Esophagus squamous epithelium (tissue), 5 donors: Measurements from ENCODE around the gene CHST2. TPM values are rescaled to one million over a fixed set of nuclear protein-coding genes. Genes with fewer than 3 reads are reported as not detected.

Source experiments
- DNase-seq: peaks from one replicate; lab custom pipeline; 2025; lab: John Stamatoyannopoulos, UW
- H3K27ac ChIP-seq, 4 donors: fragments of 200-600 bp; sonication (generic); one replicate each; pipeline ENCODE4 v1.5.1; 2016 to 2019; ENCODE audit warnings: mild to moderate bottlenecking in 1 of 4
- H3K27me3 ChIP-seq, 4 donors: fragments of 200-600 bp; sonication (generic); 1 replicate in 3 of 4; 2 replicates in 1 of 4; pipeline versions ENCODE4 v1.5.1 to v1.6.0; 2017 to 2021; ENCODE audit warnings: antibody characterized with exemption in 1 of 4
- H3K36me3 ChIP-seq, 3 donors: fragments of 200-600 bp; sonication (generic); one replicate each; pipeline ENCODE4 v1.5.1; 2016 to 2019
- H3K4me1 ChIP-seq, 3 donors: fragments of 200-600 bp; sonication (generic); one replicate each; pipeline ENCODE4 v1.5.1; 2017 to 2019
- H3K4me3 ChIP-seq, 4 donors: fragments of 200-600 bp; sonication (generic); 1 replicate in 3 of 4; 2 replicates in 1 of 4; pipeline ENCODE4 v1.5.1; 2016 to 2019; ENCODE audit warnings: mild to moderate bottlenecking in 2 of 4, moderate library complexity in 1 of 4
- H3K9me3 ChIP-seq, 3 donors: fragments of 200-600 bp; sonication (generic); one replicate each; pipeline ENCODE4 v1.5.1; 2016 to 2019
- CTCF ChIP-seq, 6 experiments: fragments of 450-650 bp in 4 of 6; fragments of 200-600 bp in 2 of 6; sonication (generic) in 2 of 6; IDR thresholded peaks; one replicate each; pipeline ENCODE4 v1.5.1; 2016 to 2019; ENCODE audit warnings: antibody characterized with exemption in 6 of 6, mild to moderate bottlenecking in 4 of 6, moderate library complexity in 4 of 6
- POLR2A ChIP-seq, 4 donors: fragments of 450-650 bp; IDR thresholded peaks; one replicate each; pipeline ENCODE4 v1.6.1; 2017; ENCODE audit warnings: antibody characterized with exemption in 4 of 4, mild to moderate bottlenecking in 4 of 4, moderate library complexity in 3 of 4
- WGBS, 2 donors: methylation state at CpG; one replicate each; pipeline ENCODE4 v1.1.5; 2018; 5-methylcytosine and 5-hydroxymethylcytosine counted together
- intact Hi-C: fragments of 100-400 bp; cut with DNase I; formaldehyde crosslinking; loops from one replicate; pipeline ENCODE4 v1.15.0; 2022
- total RNA-seq, 4 donors: library from RNA; depleted of rRNA; stranded (reverse); fragments of >200 nt; gene quantifications; one replicate each; pipeline ENCODE4 v1.1.0, GENCODE V29; 2016
- donor health status: DM: yes; HTN: yes; CAD: no.

The CHST2 gene
- total RNA-seq, 4 donors from 2014 or later, result 0.76 to 3.1 (median 1.6) TPM

DNA sequence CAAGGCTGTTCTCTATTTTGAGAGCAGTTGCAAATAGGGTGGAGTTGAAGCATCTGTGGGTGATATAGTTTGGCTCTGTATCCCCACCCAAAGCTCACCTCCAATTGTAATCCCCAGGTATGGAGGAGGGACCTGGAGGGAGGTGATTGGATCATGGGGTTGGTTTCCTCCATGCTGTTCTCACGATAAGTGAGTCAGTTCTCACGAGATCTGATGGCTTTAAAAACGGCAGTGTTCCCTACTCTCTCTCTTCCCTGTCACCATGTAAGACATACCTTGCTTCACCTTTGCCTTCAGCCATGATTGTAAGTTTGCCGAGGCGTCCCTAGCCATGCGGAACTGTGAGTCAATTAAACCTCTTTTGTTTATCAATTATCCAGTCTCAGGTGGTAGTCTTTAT lies 21.0 kb downstream of the CHST2 start:
- peaks cover 0 to 5% (median 0%) of the 10 kb centered on the region in 3 donors for H3K4me1 ChIP-seq
- no peaks in the 10 kb centered on the region for H3K9me3 ChIP-seq
- WGBS, 2 donors, result 84 to 86% methylated on average over 6 of the region's 6 CpGs
- intact Hi-C loops, result no loop called here
- H3K36me3 ChIP-seq, result no peaks in the 10 kb centered on the region
- no peak for DNase-seq
- H3K4me3 ChIP-seq, result no peak overlapping the region
- no peaks in the 10 kb centered on the region for H3K27me3 ChIP-seq
- TF ChIP-seq CTCF (IDR thresholded peaks at IDR 0.05), result no peak
- no peak for TF ChIP-seq POLR2A (IDR thresholded peaks at IDR 0.05)
- no peak overlapping the region for H3K27ac ChIP-seq

DNA sequence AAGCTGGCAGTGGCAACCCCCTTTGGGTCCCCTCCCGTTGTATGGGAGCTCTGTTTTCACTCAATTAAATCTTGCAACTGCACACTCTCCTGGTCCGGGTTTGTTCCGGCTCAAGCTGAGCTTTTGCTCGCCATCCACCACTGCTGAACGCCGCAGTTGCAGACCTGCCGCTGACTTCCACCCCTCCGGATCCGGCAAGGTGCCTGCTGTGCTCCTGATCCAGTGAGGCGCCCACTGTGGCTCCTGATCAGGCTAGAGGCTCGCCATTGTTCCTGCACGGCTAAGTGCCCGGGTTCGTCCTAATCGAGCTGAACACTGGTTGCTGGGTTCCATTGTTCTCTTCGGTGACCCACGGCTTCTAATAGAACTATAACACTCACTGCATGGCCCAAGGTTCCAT lies 22.8 kb downstream of the CHST2 start:
- TF ChIP-seq CTCF (IDR thresholded peaks at IDR 0.05), result no peak
- TF ChIP-seq POLR2A (IDR thresholded peaks at IDR 0.05), result no peak
- WGBS, 2 donors, result 90% methylated on average over 10 to 17 of the region's 17 CpGs
- Histone ChIP-seq H3K9me3 (no peaks in the 10 kb centered on the region), H3K36me3 (no peaks in the 10 kb centered on the region), H3K27me3 (peaks cover 0 to 6% (median 0%) of the 10 kb centered on the region in 4 donors), H3K27ac (no peak overlapping the region), H3K4me1 (peaks cover 0 to 5% (median 0%) of the 10 kb centered on the region in 3 donors), H3K4me3 (no peak overlapping the region)
- no peak for DNase-seq
- intact Hi-C loops, result no loop called here

- Histone ChIP-seq H3K4me3 (no peak overlapping the region), H3K27ac (no peak overlapping the region), H3K9me3 (no peaks in the 10 kb centered on the region), H3K27me3 (peaks cover 0 to 6% (median 0%) of the 10 kb centered on the region in 4 donors), H3K4me1 (no peaks in the 10 kb centered on the region), H3K36me3 (no peaks in the 10 kb centered on the region)
- no peak for DNase-seq
- 50 to 58% methylated on average over 4 of the region's 4 CpGs for WGBS, 2 donors
- TF ChIP-seq CTCF (IDR thresholded peaks at IDR 0.05), result no peak
- TF ChIP-seq POLR2A (IDR thresholded peaks at IDR 0.05), result no peak
- intact Hi-C loops, result no loop called here
Measured at GRCh38 chr3:143145906-143146305, 26.3 kb downstream of the CHST2 start.

GRCh38 chr3:143146486-143147274 lies 27.1 kb downstream of the CHST2 start:
- TF ChIP-seq CTCF (IDR thresholded peaks at IDR 0.05), result no peak
- no peak for TF ChIP-seq POLR2A (IDR thresholded peaks at IDR 0.05)
- Histone ChIP-seq H3K36me3 (no peaks in the 10 kb centered on the region), H3K4me1 (no peaks in the 10 kb centered on the region), H3K4me3 (no peak overlapping the region), H3K9me3 (no peaks in the 10 kb centered on the region), H3K27ac (no peak overlapping the region), H3K27me3 (peaks cover 0 to 6% (median 0%) of the 10 kb centered on the region in 4 donors)
- 65 to 72% methylated on average over 6 to 12 of the region's 12 CpGs for WGBS, 2 donors
- no peak for DNase-seq
- intact Hi-C loops, result no loop called here

DNA sequence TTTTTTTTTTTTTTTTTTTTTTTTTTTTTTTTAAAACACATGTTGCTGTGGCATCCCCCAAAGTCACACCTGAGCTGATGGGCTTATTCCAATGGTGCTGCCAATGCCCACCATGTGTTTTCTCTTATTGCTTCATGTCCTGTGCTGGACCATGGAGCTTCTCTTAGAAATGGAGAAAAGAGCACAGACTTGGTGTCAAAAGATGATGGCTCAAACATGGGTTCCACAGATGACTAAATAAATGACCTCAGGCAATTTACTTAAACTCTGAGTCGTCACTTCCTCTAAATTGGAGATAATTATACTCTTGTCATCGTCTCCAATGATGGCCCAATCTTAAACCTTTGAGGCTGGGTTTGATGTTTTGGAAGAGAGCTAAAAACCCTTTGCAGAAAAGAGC lies 28.1 kb downstream of the CHST2 start:
- no peak for DNase-seq
- Histone ChIP-seq H3K27me3 (peaks cover 0 to 6% (median 0%) of the 10 kb centered on the region in 4 donors), H3K27ac (no peak overlapping the region), H3K9me3 (no peaks in the 10 kb centered on the region), H3K4me1 (no peaks in the 10 kb centered on the region), H3K4me3 (no peak overlapping the region), H3K36me3 (no peaks in the 10 kb centered on the region)
- intact Hi-C loops, result no loop called here
- WGBS, 2 donors, result 28 to 34% methylated on average over 2 of the region's 2 CpGs
- TF ChIP-seq POLR2A (IDR thresholded peaks at IDR 0.05), result no peak
- no peak for TF ChIP-seq CTCF (IDR thresholded peaks at IDR 0.05)
